Neuronal stem cell (in vitro differentiated cells): ENCODE measurements around the gene FGFR4.

ENCODE experiments used
- DNase-seq: peaks from one replicate; pipeline ENCODE4 v3.0.0-alpha.2; 2013; ENCODE audit warnings: low spot score
- H2AFZ ChIP-seq: one replicate; pipeline ENCODE4 v1.6.1; 2013; ENCODE audit warnings: mild to moderate bottlenecking, low read length, inconsistent platforms
- H2AK5ac ChIP-seq: 2 replicates; pipeline ENCODE4 v1.6.1; 2013; ENCODE audit warnings: low read depth, mild to moderate bottlenecking, inconsistent platforms, low read length, moderate library complexity, mixed read lengths
- H2BK120ac ChIP-seq: 2 replicates; pipeline ENCODE4 v1.6.1; 2013; ENCODE audit warnings: low read depth, mild to moderate bottlenecking, inconsistent platforms, low read length, moderate library complexity, mixed read lengths
- H2BK12ac ChIP-seq: one replicate; pipeline ENCODE4 v1.6.1; 2013; ENCODE audit warnings: low read length, inconsistent platforms
- H2BK15ac ChIP-seq: 2 replicates; pipeline ENCODE4 v1.6.1; 2013; ENCODE audit warnings: mild to moderate bottlenecking, low read length, inconsistent platforms, mixed read lengths
- H2BK5ac ChIP-seq: one replicate; pipeline ENCODE4 v1.6.1; 2013; ENCODE audit warnings: inconsistent platforms, mild to moderate bottlenecking, low read length, moderate library complexity
- H3K14ac ChIP-seq: one replicate; pipeline ENCODE4 v1.6.1; 2013; ENCODE audit warnings: low read length, inconsistent platforms
- H3K18ac ChIP-seq: 2 replicates; pipeline ENCODE4 v1.6.1; 2013; ENCODE audit warnings: low read length, inconsistent platforms
- H3K23ac ChIP-seq: 2 replicates; pipeline ENCODE4 v1.6.1; 2013; ENCODE audit warnings: low read depth, mild to moderate bottlenecking, mixed read lengths, low read length, inconsistent platforms; ENCODE audit not compliant: poor library complexity
- H3K27ac ChIP-seq: replicated peaks from 3 replicates; pipeline ENCODE4 v1.5.1; 2013; ENCODE audit warnings: low read length, inconsistent platforms
- H3K27me3 ChIP-seq, 3 experiments: 2 replicates each; pipeline ENCODE4 v1.6.1; 2013; ENCODE audit warnings: low read length in 3 of 3, mild to moderate bottlenecking in 2 of 3, inconsistent platforms in 1 of 3, low read depth in 1 of 3, mixed read lengths in 1 of 3, moderate library complexity in 1 of 3; ENCODE audit not compliant: control insufficient read depth in 3 of 3, insufficient read depth in 3 of 3
- H3K36me3 ChIP-seq, 2 donors: replicated peaks in 1 of 2; 2 replicates each; pipeline ENCODE4 v1.6.1; 2013; ENCODE audit warnings: low read length in 2 of 2; ENCODE audit not compliant: control insufficient read depth in 2 of 2, insufficient read depth in 2 of 2
- H3K4ac ChIP-seq: 2 replicates; pipeline ENCODE4 v1.6.1; 2013; ENCODE audit warnings: inconsistent platforms, mild to moderate bottlenecking, low read length, moderate library complexity
- H3K4me1 ChIP-seq, 2 donors: 1 replicate in 1 of 2; 2 replicates in 1 of 2; pipeline ENCODE4 v1.6.1; 2013; ENCODE audit warnings: low read length in 2 of 2, low read depth in 1 of 2; ENCODE audit not compliant: control insufficient read depth in 2 of 2, insufficient read depth in 1 of 2
- H3K4me2 ChIP-seq: one replicate; pipeline ENCODE4 v1.6.1; 2013; ENCODE audit warnings: mild to moderate bottlenecking, low read length, inconsistent platforms; ENCODE audit not compliant: insufficient read depth, poor library complexity, severe bottlenecking
- H3K4me3 ChIP-seq, 2 donors: 2 replicates each; pipeline ENCODE4 v1.5.1; 2013; ENCODE audit warnings: low read length in 2 of 2, mild to moderate bottlenecking in 2 of 2, inconsistent platforms in 1 of 2, moderate library complexity in 1 of 2
- H3K79me1 ChIP-seq: one replicate; pipeline ENCODE4 v1.6.1; 2013; ENCODE audit warnings: low read depth, mild to moderate bottlenecking, inconsistent platforms, low read length, moderate library complexity
- H3K9ac ChIP-seq: one replicate; pipeline ENCODE4 v1.6.1; 2013; ENCODE audit warnings: mild to moderate bottlenecking, low read depth, low read length, inconsistent platforms; ENCODE audit not compliant: poor library complexity
- H3K9me3 ChIP-seq, 2 donors: replicated peaks in 1 of 2; 2 replicates each; pipeline versions ENCODE3 to v1.6.1; 2013; ENCODE audit warnings: low read length in 2 of 2, mild to moderate bottlenecking in 2 of 2, inconsistent platforms in 1 of 2, low read depth in 1 of 2, mixed read lengths in 1 of 2, moderate library complexity in 1 of 2; ENCODE audit not compliant: control insufficient read depth in 2 of 2, insufficient read depth in 1 of 2
- H4K8ac ChIP-seq: one replicate; pipeline ENCODE4 v1.6.1; 2013; ENCODE audit warnings: low read depth, mild to moderate bottlenecking, inconsistent platforms, low read length, moderate library complexity
- H4K91ac ChIP-seq: one replicate; pipeline ENCODE4 v1.6.1; 2013; ENCODE audit warnings: low read length, low read depth, mild to moderate bottlenecking, inconsistent platforms; ENCODE audit not compliant: poor library complexity
- WGBS, 2 donors: extraction: QIAGEN DNeasy Blood & Tissue Kit; methylation state at CpG; one replicate each; pipeline ENCODE4 v1.1.7; 2013; ENCODE audit warnings: missing lambda C conversion rate in 2 of 2, mixed read lengths in 1 of 2; ENCODE audit not compliant: insufficient read length in 2 of 2, insufficient replicate concordance in 1 of 2; ENCODE audit errors: extremely low coverage in 2 of 2; 5-methylcytosine and 5-hydroxymethylcytosine counted together

FGFR4 gene

DNA sequence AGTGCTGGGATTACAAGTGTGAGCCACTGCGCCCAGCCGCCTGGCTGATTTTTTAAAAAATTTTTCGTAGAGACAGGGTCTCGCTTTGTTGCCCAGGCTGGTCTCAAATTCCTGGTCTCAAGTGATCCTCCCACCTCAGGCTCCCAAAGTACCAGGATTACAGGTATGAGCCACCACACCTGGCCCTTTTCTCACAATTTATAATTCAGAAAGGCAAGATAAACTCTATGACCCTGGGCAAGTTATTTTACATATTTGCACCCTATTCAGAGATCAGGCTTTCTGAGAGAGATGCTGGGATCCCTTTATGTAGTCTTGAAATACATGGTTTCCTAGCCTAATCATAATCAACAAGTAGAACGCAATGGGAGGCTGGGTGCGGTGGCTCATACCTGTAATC, 43.6 kb upstream of the FGFR4 start:
- no peak overlapping the region for H2BK12ac ChIP-seq
- no peaks in the 10 kb centered on the region for H3K79me1 ChIP-seq
- H4K91ac ChIP-seq = no peak overlapping the region
- no peak overlapping the region for H3K9ac ChIP-seq
- no peak overlapping the region for H3K18ac ChIP-seq
- no peak overlapping the region for H3K14ac ChIP-seq
- no CpG with 5 or more reads among the region's 6 CpGs for WGBS, 2 donors
- no peak overlapping the region for H2AFZ ChIP-seq
- H2BK120ac ChIP-seq = no peak overlapping the region
- H2BK15ac ChIP-seq = no peak overlapping the region
- H3K23ac ChIP-seq = no peak overlapping the region
- no peak overlapping the region for H2BK5ac ChIP-seq
- H3K4me1 ChIP-seq = no peaks in the 10 kb centered on the region
- no peak overlapping the region for H3K4me2 ChIP-seq
- no peak overlapping the region for H3K4me3 ChIP-seq
- no peaks in the 10 kb centered on the region for H3K27me3 ChIP-seq
- no peak overlapping the region for H3K4ac ChIP-seq
- DNase-seq = no peak
- no peak overlapping the region for H3K27ac ChIP-seq
- no peak overlapping the region for H2AK5ac ChIP-seq
- no peak overlapping the region for H4K8ac ChIP-seq
- H3K9me3 ChIP-seq = no peaks in the 10 kb centered on the region
- H3K36me3 ChIP-seq = peaks cover 18 to 82% of the 10 kb centered on the region in 2 donors

DNA sequence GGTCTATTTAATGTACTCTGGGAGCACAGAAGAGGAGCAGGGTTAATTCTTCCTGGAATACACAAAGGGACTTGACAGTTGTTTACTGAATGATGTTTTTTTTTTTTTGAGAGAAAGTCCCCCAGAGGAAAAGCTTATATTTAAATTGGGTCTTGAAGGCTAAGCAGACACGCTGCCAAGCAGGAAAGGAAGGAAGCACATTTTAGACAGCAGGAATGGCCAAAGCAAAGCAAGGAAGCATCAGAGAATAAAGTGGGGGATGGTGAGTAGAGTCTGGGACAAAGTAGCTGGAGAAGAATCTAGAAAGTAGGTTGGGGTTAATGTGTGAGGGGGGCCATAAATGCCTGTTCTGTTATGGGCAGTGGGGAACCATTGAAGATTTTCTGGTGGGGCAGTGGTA, 42.8 kb upstream of the FGFR4 start:
- H2AK5ac ChIP-seq = no peak overlapping the region
- no peak overlapping the region for H3K4ac ChIP-seq
- no peak overlapping the region for H3K9ac ChIP-seq
- H4K8ac ChIP-seq = no peak overlapping the region
- H2AFZ ChIP-seq = no peak overlapping the region
- H3K4me3 ChIP-seq = no peak overlapping the region
- H2BK15ac ChIP-seq = no peak overlapping the region
- H3K27ac ChIP-seq = no peak overlapping the region
- H3K79me1 ChIP-seq = no peaks in the 10 kb centered on the region
- H2BK5ac ChIP-seq = no peak overlapping the region
- no peak for DNase-seq
- no CpG with 5 or more reads among the region's 1 CpG for WGBS, 2 donors
- no peak overlapping the region for H2BK12ac ChIP-seq
- no peak overlapping the region for H4K91ac ChIP-seq
- H3K4me1 ChIP-seq = no peaks in the 10 kb centered on the region
- no peak overlapping the region for H3K18ac ChIP-seq
- H2BK120ac ChIP-seq = no peak overlapping the region
- peaks cover 18 to 84% of the 10 kb centered on the region in 2 donors for H3K36me3 ChIP-seq
- H3K14ac ChIP-seq = no peak overlapping the region
- H3K4me2 ChIP-seq = no peak overlapping the region
- no peaks in the 10 kb centered on the region for H3K9me3 ChIP-seq
- H3K27me3 ChIP-seq = no peaks in the 10 kb centered on the region
- H3K23ac ChIP-seq = no peak overlapping the region

DNA sequence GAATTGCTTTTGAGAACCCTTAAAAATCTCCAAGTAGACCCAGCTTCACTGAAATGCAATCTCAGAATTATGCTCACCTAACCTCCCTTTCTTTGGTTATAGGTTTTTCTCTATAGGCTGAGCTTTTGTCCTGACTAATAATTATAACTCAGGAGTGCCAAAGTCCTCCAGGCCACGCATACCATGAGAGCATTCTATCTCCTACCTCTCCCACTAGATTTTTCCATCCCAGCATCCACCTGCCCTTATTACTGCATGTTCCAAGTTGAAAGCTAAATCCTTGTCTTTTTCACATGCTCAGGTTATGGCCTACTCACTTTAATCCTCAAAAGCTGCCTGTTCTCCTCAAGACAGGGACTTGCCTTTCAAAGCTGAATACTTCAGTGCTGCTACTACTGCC, 42.1 kb upstream of the FGFR4 start:
- Histone ChIP-seq H3K4me3 (no peak overlapping the region), H2AK5ac (no peak overlapping the region), H2BK120ac (no peak overlapping the region), H3K14ac (no peak overlapping the region), H3K27ac (no peak overlapping the region), H2BK5ac (no peak overlapping the region), H4K91ac (no peak overlapping the region), H4K8ac (no peak overlapping the region), H3K27me3 (no peaks in the 10 kb centered on the region), H3K9me3 (no peaks in the 10 kb centered on the region), H3K79me1 (no peaks in the 10 kb centered on the region), H3K4ac (no peak overlapping the region), H3K4me1 (no peaks in the 10 kb centered on the region), H2BK12ac (no peak overlapping the region), H2AFZ (no peak overlapping the region), H3K23ac (no peak overlapping the region), H3K4me2 (no peak overlapping the region), H2BK15ac (no peak overlapping the region), H3K18ac (no peak overlapping the region), H3K36me3 (peaks cover 18 to 87% of the 10 kb centered on the region in 2 donors), H3K9ac (no peak overlapping the region)
- WGBS, 2 donors = no CpG with 5 or more reads among the region's 1 CpG
- DNase-seq = no peak

DNA sequence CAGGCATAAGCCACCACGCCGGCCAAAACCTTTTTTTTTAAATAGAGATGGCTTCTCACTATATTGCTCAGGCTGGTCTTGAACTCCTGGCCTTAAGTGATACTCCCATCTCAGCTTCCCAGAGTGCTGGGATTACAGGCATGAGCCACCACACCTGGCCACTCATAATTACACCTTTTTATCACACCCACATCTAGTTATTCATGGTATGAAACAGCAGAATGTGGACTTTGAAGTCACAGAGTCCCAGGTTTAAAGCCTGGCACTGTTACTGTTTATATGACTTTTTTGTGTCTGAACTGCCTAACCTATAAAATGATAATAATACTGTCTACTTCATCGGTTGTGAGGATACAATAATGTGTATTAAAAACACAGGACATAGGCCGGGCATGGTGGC, 41.1 kb upstream of the FGFR4 start:
- no peak for DNase-seq
- Histone ChIP-seq H3K18ac (no peak overlapping the region), H2BK5ac (no peak overlapping the region), H2BK12ac (no peak overlapping the region), H4K8ac (no peak overlapping the region), H4K91ac (no peak overlapping the region), H3K4me3 (no peak overlapping the region), H3K4me1 (peaks cover 0 to 7% of the 10 kb centered on the region in 2 donors), H3K9me3 (no peaks in the 10 kb centered on the region), H2AFZ (no peak overlapping the region), H3K4ac (no peak overlapping the region), H3K4me2 (no peak overlapping the region), H3K27ac (no peak overlapping the region), H3K79me1 (no peaks in the 10 kb centered on the region), H3K9ac (no peak overlapping the region), H2BK15ac (no peak overlapping the region), H2BK120ac (no peak overlapping the region), H3K14ac (no peak overlapping the region), H3K27me3 (no peaks in the 10 kb centered on the region), H2AK5ac (no peak overlapping the region), H3K36me3 (peaks cover 18 to 92% of the 10 kb centered on the region in 2 donors), H3K23ac (no peak overlapping the region)
- no CpG with 5 or more reads among the region's 4 CpGs for WGBS, 2 donors
